SK-N-SH (cell line): ENCODE data around the gene GVQW3. TPM values are rescaled to one million over a fixed set of nuclear protein-coding genes. Genes with fewer than 3 reads are reported as not detected.

Experiments
- CTCF ChIA-PET: fragments of 300-600, 350-600 bp; formaldehyde crosslinking; extraction: SDS; loops from one replicate; lab custom pipeline; 2021; lab: Yijun Ruan, JAX
- POLR2A ChIA-PET: fragments of 350-600 bp; sonication (Branson Sonifier 250); formaldehyde crosslinking; extraction: SDS; loops from one replicate; lab custom pipeline; 2020; ENCODE audit warnings: antibody characterized with exemption, inconsistent platforms; lab: Yijun Ruan, JAX
- DNase-seq: peaks from one replicate; pipeline ENCODE4 v3.0.0; 2012
- H2AFZ ChIP-seq: fragments of 200-600 bp; sonication (generic); 2 replicates; pipeline ENCODE4 v1.8.1; 2016; ENCODE audit warnings: antibody characterized with exemption, mild to moderate bottlenecking, low read depth
- H3F3A ChIP-seq: fragments of 200-600 bp; sonication (generic); replicated peaks from 2 replicates; pipeline ENCODE3; 2016; ENCODE audit warnings: antibody characterized with exemption, mild to moderate bottlenecking; ENCODE audit not compliant: insufficient read depth
- H3K27ac ChIP-seq, 2 experiments: fragments of 200-500 bp in 1 of 2; fragments of 200-600 bp in 1 of 2; sonication (Bioruptor generic) in 1 of 2; sonication (generic), shearing (Covaris generic) in 1 of 2; 2 replicates each; pipeline versions ENCODE4 v1.5.1 to v1.6.1; 2014 to 2016; ENCODE audit warnings: low read depth in 2 of 2, inconsistent platforms in 1 of 2, low read length in 1 of 2, mild to moderate bottlenecking in 1 of 2, mixed read lengths in 1 of 2
- H3K27me3 ChIP-seq: fragments of 200-600 bp; sonication (generic), shearing (Covaris generic); 2 replicates; pipeline ENCODE4 v1.6.1; 2016; ENCODE audit warnings: mixed run types; ENCODE audit not compliant: insufficient read depth
- H3K36me3 ChIP-seq, 2 experiments: fragments of 200-500 bp in 1 of 2; fragments of 200-600 bp in 1 of 2; sonication (Bioruptor generic) in 1 of 2; sonication (generic) in 1 of 2; replicated peaks in 1 of 2; 2 replicates each; pipeline versions ENCODE3 to v1.5.1; 2014 to 2016; ENCODE audit warnings: low read length in 1 of 2, mild to moderate bottlenecking in 1 of 2; ENCODE audit not compliant: insufficient read depth in 2 of 2, control insufficient read depth in 1 of 2
- H3K4me1 ChIP-seq, 2 experiments: fragments of 200-500 bp in 1 of 2; fragments of 200-600 bp in 1 of 2; sonication (Bioruptor generic) in 1 of 2; sonication (generic), shearing (Covaris generic) in 1 of 2; 2 replicates each; pipeline versions ENCODE4 v1.5.1 to v1.6.1; 2014 to 2016; ENCODE audit warnings: low read depth in 1 of 2, low read length in 1 of 2, mixed run types in 1 of 2; ENCODE audit not compliant: insufficient read depth in 2 of 2, control insufficient read depth in 1 of 2
- H3K4me2 ChIP-seq: fragments of 200-600 bp; sonication (generic), shearing (Covaris generic); 2 replicates; pipeline ENCODE4 v1.6.1; 2017; ENCODE audit warnings: mixed run types
- H3K4me3 ChIP-seq, 2 experiments: fragments of 200-500 bp in 1 of 2; fragments of 200-600 bp in 1 of 2; sonication (Bioruptor generic) in 1 of 2; sonication (generic), shearing (Covaris generic) in 1 of 2; 2 replicates each; pipeline versions ENCODE4 v1.5.1 to v1.8.1; 2014 to 2016; ENCODE audit warnings: low read depth in 2 of 2, inconsistent platforms in 1 of 2, low read length in 1 of 2, mild to moderate bottlenecking in 1 of 2, mixed read lengths in 1 of 2, moderate library complexity in 1 of 2
- H3K79me2 ChIP-seq: fragments of 200-600 bp; sonication (generic); 2 replicates; pipeline ENCODE4 v1.8.1; 2017; ENCODE audit warnings: mild to moderate bottlenecking; ENCODE audit not compliant: insufficient read depth
- H3K9ac ChIP-seq: fragments of 200-600 bp; sonication (generic); 2 replicates; pipeline ENCODE4 v1.6.1; 2017; ENCODE audit warnings: mixed run types
- H3K9me2 ChIP-seq: fragments of 200-600 bp; sonication (generic); 2 replicates; pipeline ENCODE4 v1.6.1; 2017; ENCODE audit warnings: mixed run types
- H3K9me3 ChIP-seq: fragments of 200-600 bp; sonication (generic); 2 replicates; pipeline ENCODE4 v1.6.1; 2017; ENCODE audit warnings: mixed run types, mild to moderate bottlenecking, moderate library complexity
- H4K20me1 ChIP-seq: fragments of 200-600 bp; sonication (generic); 2 replicates; pipeline ENCODE4 v1.6.1; 2017; ENCODE audit warnings: mild to moderate bottlenecking, mixed run types; ENCODE audit not compliant: insufficient read depth
- ELF1 ChIP-seq: IDR thresholded peaks from 2 replicates; pipeline ENCODE4 v1.4.0; 2012
- EP300 ChIP-seq, 2 experiments: IDR thresholded peaks; 2 replicates each; pipeline versions ENCODE4 v1.4.0 to v1.6.1; 2012; ENCODE audit warnings: borderline replicate concordance in 1 of 2, low read depth in 1 of 2, low read length in 1 of 2
- EZH2phosphoT487 ChIP-seq: fragments of 200-600 bp; sonication (generic); IDR thresholded peaks from 2 replicates; pipeline ENCODE4 v1.6.1; 2017; ENCODE audit warnings: low read depth, mixed run types, mild to moderate bottlenecking, antibody characterized with exemption, moderate library complexity, borderline replicate concordance
- FOXJ3 ChIP-seq: sonication (generic); formaldehyde crosslinking; IDR thresholded peaks from 2 replicates; pipeline ENCODE4 v1.5.1; 2020; ENCODE audit warnings: mild to moderate bottlenecking, missing genetic modification reagents
- GABPA ChIP-seq: IDR thresholded peaks from 2 replicates; pipeline ENCODE4 v1.4.0; 2012; ENCODE audit warnings: low read depth, mild to moderate bottlenecking
- GATA2 ChIP-seq: sonication (generic); formaldehyde crosslinking; IDR thresholded peaks from 2 replicates; pipeline ENCODE4 v1.5.0; 2020; ENCODE audit warnings: mild to moderate bottlenecking, missing genetic modification reagents
- JUND ChIP-seq: IDR thresholded peaks from 2 replicates; pipeline ENCODE4 v1.4.0; 2012
- NFIC ChIP-seq: IDR thresholded peaks from 2 replicates; pipeline ENCODE4 v1.4.0; 2012; ENCODE audit warnings: borderline replicate concordance
- NRF1 ChIP-seq: IDR thresholded peaks from 2 replicates; pipeline ENCODE4 v1.6.1; 2012; ENCODE audit warnings: low read depth, mild to moderate bottlenecking, low read length
- POLR2AphosphoS5 ChIP-seq: IDR thresholded peaks from 2 replicates; pipeline ENCODE4 v1.6.1; 2012; ENCODE audit warnings: low read depth, low read length
- RCOR1 ChIP-seq: fragments of 150-350 bp; IDR thresholded peaks from 2 replicates; pipeline ENCODE4 v1.6.1; 2017; ENCODE audit warnings: antibody characterized with exemption, low read length
- RXRA ChIP-seq: IDR thresholded peaks from 2 replicates; pipeline ENCODE4 v1.4.0; 2012; ENCODE audit warnings: low read depth, mild to moderate bottlenecking, borderline replicate concordance
- TCF12 ChIP-seq: IDR thresholded peaks from 2 replicates; pipeline ENCODE4 v1.4.0; 2012
- YY1 ChIP-seq: IDR thresholded peaks from 2 replicates; pipeline ENCODE4 v1.4.0; 2012; ENCODE audit warnings: low read depth, mild to moderate bottlenecking
- WGBS: methylation state at CpG from one replicate; pipeline ENCODE4 v1.1.6; 2017; ENCODE audit warnings: low lambda C conversion rate; 5-methylcytosine and 5-hydroxymethylcytosine counted together
- polyA plus RNA-seq, 3 experiments: library from polyadenylated mRNA; depleted of rRNA; stranded (reverse); fragments of >200 nt; gene quantifications; 2 replicates each; pipeline ENCODE4 v1.2.3, GENCODE V29; 2012
- TF ChIP-seq, protein P1 (sequence below): IDR thresholded peaks from 2 replicates; pipeline ENCODE4 v1.6.1; 2012; ENCODE audit warnings: mild to moderate bottlenecking, low read depth, low read length, moderate library complexity
- TF ChIP-seq, protein P2 (sequence below): IDR thresholded peaks from 2 replicates; pipeline ENCODE4 v1.4.0; 2012; ENCODE audit warnings: low read depth
- TF ChIP-seq, protein P3 (sequence below): fragments of 150-350 bp; IDR thresholded peaks from 2 replicates; pipeline ENCODE4 v1.6.1; 2016; ENCODE audit warnings: mild to moderate bottlenecking, low read depth, low read length
- TF ChIP-seq, protein P4 (sequence below): fragments of 150-350 bp; IDR thresholded peaks from 2 replicates; pipeline ENCODE4 v1.6.1; 2017; ENCODE audit warnings: antibody characterized with exemption, low read length, low read depth, borderline replicate concordance
- TF ChIP-seq, protein P5 (sequence below): IDR thresholded peaks from 2 replicates; pipeline ENCODE4 v1.4.0; 2012; ENCODE audit warnings: low read depth, borderline replicate concordance

GVQW3 gene
- polyA plus RNA-seq, 1 of the 3 experiments (the other 2 are of a cell fraction), result 2.3 TPM

DNA sequence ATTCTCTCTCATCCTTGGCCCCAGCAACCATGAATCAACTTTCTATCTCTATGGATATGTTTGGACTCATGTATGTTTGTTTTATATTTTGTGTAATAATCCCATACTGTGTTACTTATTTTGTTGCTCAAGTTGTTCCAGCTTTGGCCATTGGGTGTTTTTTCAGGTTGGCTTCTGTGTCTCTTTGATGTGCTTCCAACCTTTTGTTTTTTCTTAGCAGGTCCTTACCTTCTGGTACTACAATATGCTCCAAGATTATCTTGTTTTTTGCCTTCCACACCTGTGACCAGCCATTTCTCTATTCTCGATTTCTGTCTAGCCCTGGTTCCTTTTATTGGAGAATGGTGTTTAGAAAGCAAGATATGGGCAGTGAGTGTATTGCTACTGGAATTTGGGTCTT, 14.2 kb downstream of the GVQW3 start:
- Histone ChIP-seq H3K27ac (no peak overlapping the region), H3F3A (no peaks in the 10 kb centered on the region), H3K4me3 (no peak overlapping the region), H3K79me2 (no peaks in the 10 kb centered on the region), H4K20me1 (no peaks in the 10 kb centered on the region), H3K27me3 (no peaks in the 10 kb centered on the region), H3K9me3 (no peaks in the 10 kb centered on the region), H3K9me2 (no peaks in the 10 kb centered on the region), H3K4me1 (peaks cover 0 to 6% of the 10 kb centered on the region in 2 experiments; a peak in 1 of 4 replicates), H2AFZ (no peak overlapping the region), H3K4me2 (no peak overlapping the region), H3K36me3 (no peaks in the 10 kb centered on the region), H3K9ac (no peak overlapping the region)
- no peak for DNase-seq
- ChIA-PET CTCF (interaction anchor here (0.8 kb wide), 1 partner anchor 10 kb away, joined by 3 read pairs; no protein-coding TSS in a partner anchor), POLR2A (no interaction called here)
- no peak for TF ChIP-seq YY1
- no peak for TF ChIP-seq EZH2phosphoT487
- no peak for TF ChIP-seq JUND
- TF ChIP-seq, protein P1, sequence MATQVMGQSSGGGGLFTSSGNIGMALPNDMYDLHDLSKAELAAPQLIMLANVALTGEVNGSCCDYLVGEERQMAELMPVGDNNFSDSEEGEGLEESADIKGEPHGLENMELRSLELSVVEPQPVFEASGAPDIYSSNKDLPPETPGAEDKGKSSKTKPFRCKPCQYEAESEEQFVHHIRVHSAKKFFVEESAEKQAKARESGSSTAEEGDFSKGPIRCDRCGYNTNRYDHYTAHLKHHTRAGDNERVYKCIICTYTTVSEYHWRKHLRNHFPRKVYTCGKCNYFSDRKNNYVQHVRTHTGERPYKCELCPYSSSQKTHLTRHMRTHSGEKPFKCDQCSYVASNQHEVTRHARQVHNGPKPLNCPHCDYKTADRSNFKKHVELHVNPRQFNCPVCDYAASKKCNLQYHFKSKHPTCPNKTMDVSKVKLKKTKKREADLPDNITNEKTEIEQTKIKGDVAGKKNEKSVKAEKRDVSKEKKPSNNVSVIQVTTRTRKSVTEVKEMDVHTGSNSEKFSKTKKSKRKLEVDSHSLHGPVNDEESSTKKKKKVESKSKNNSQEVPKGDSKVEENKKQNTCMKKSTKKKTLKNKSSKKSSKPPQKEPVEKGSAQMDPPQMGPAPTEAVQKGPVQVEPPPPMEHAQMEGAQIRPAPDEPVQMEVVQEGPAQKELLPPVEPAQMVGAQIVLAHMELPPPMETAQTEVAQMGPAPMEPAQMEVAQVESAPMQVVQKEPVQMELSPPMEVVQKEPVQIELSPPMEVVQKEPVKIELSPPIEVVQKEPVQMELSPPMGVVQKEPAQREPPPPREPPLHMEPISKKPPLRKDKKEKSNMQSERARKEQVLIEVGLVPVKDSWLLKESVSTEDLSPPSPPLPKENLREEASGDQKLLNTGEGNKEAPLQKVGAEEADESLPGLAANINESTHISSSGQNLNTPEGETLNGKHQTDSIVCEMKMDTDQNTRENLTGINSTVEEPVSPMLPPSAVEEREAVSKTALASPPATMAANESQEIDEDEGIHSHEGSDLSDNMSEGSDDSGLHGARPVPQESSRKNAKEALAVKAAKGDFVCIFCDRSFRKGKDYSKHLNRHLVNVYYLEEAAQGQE, result no peak
- TF ChIP-seq, protein P2, sequence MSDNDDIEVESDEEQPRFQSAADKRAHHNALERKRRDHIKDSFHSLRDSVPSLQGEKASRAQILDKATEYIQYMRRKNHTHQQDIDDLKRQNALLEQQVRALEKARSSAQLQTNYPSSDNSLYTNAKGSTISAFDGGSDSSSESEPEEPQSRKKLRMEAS, result no peak
- TF ChIP-seq ELF1, result no peak
- no peak for TF ChIP-seq GABPA
- TF ChIP-seq, protein P3, sequence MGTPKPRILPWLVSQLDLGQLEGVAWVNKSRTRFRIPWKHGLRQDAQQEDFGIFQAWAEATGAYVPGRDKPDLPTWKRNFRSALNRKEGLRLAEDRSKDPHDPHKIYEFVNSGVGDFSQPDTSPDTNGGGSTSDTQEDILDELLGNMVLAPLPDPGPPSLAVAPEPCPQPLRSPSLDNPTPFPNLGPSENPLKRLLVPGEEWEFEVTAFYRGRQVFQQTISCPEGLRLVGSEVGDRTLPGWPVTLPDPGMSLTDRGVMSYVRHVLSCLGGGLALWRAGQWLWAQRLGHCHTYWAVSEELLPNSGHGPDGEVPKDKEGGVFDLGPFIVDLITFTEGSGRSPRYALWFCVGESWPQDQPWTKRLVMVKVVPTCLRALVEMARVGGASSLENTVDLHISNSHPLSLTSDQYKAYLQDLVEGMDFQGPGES, result no peak
- no peak for TF ChIP-seq TCF12
- WGBS, result 79% methylated on average over 1 of the region's 1 CpG

DNA sequence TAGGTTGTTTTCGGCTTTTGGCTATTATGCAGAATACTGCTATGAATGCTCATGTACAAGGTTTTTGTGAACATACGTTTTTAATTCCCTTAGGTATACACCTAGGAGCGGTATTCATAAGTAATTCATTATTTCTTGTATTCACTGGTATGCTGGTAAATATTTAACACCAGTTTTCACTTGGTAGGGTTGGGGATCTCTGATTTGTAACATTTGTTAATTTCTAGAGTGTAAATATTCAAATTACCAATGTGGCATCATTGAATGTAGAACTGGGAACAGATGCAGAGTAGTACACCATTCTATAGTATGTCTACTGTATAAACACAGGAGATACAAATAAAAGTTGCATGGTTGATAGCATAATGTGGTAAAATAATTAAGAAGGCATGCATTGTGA, 16.3 kb downstream of the GVQW3 start:
- POLR2A ChIA-PET, result no interaction called here
- no peak overlapping the region for H3K4me3 ChIP-seq
- TF ChIP-seq GATA2 (CRISPR knock-in tag) (no peak), FOXJ3 (CRISPR knock-in tag) (no peak), RXRA (no peak), NFIC (no peak), NRF1 (no peak), EP300 (IDR thresholded peaks at IDR 0.05; ENCODE audit: borderline replicate concordance in 1 of 2, low read depth in 1 of 2, low read length in 1 of 2) (no peak), POLR2AphosphoS5 (no peak), RCOR1 (no peak)
- TF ChIP-seq, protein P4, sequence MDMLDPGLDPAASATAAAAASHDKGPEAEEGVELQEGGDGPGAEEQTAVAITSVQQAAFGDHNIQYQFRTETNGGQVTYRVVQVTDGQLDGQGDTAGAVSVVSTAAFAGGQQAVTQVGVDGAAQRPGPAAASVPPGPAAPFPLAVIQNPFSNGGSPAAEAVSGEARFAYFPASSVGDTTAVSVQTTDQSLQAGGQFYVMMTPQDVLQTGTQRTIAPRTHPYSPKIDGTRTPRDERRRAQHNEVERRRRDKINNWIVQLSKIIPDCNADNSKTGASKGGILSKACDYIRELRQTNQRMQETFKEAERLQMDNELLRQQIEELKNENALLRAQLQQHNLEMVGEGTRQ, result no peak
- TF ChIP-seq, protein P5, sequence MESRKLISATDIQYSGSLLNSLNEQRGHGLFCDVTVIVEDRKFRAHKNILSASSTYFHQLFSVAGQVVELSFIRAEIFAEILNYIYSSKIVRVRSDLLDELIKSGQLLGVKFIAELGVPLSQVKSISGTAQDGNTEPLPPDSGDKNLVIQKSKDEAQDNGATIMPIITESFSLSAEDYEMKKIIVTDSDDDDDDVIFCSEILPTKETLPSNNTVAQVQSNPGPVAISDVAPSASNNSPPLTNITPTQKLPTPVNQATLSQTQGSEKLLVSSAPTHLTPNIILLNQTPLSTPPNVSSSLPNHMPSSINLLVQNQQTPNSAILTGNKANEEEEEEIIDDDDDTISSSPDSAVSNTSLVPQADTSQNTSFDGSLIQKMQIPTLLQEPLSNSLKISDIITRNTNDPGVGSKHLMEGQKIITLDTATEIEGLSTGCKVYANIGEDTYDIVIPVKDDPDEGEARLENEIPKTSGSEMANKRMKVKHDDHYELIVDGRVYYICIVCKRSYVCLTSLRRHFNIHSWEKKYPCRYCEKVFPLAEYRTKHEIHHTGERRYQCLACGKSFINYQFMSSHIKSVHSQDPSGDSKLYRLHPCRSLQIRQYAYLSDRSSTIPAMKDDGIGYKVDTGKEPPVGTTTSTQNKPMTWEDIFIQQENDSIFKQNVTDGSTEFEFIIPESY, result no peak
- H2AFZ ChIP-seq, result no peak overlapping the region
- H3K4me1 ChIP-seq, result no peaks in the 10 kb centered on the region
- H4K20me1 ChIP-seq, result no peaks in the 10 kb centered on the region
- no peak overlapping the region for H3K27ac ChIP-seq
- no peak overlapping the region for H3K4me2 ChIP-seq
- H3F3A ChIP-seq, result no peaks in the 10 kb centered on the region
- no peaks in the 10 kb centered on the region for H3K36me3 ChIP-seq
- H3K9me3 ChIP-seq, result no peaks in the 10 kb centered on the region
- CTCF ChIA-PET, result no interaction called here
- H3K27me3 ChIP-seq, result no peaks in the 10 kb centered on the region
- 77% methylated on average over 3 of the region's 3 CpGs for WGBS
- no peak overlapping the region for H3K9ac ChIP-seq
- no peak for DNase-seq
- H3K9me2 ChIP-seq, result no peaks in the 10 kb centered on the region
- no peaks in the 10 kb centered on the region for H3K79me2 ChIP-seq
